HTERT RPE-1 (cell line): ENCODE results near the gene PRUNE2.
"Not testable (repeated sequence)": the region's sequence is repeated elsewhere in the genome, so short reads cannot be mapped to it uniquely, and the experiment has no call there.

Source experiments
- in situ Hi-C: fragments of 300-500 bp; cut with MboI; formaldehyde crosslinking; loops from 4 replicates; pipeline ENCODE4 v1.14.3; 2020; ENCODE audit warnings: low sequenced_read_pairs

PRUNE2 gene

DNA sequence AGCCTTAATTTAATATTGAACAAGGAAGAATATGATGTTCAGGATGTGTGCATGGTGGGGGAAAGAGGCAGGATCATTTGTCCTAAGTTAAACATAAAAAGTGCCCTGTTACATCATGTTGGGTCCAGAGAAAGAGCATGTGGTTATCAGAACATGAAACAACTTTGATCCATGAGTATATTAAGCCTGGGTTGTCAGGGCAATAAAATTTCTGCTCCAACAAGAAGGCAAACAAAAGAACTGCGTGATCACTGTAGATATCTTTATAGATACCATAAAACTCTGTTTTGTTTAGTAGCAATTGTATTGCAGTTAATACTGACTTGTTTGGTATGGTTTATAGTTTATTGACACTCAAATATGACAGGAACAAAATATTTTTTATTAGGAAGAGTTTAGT, 106.4 kb downstream of the PRUNE2 start:
- in situ Hi-C loops: no loop called here

DNA sequence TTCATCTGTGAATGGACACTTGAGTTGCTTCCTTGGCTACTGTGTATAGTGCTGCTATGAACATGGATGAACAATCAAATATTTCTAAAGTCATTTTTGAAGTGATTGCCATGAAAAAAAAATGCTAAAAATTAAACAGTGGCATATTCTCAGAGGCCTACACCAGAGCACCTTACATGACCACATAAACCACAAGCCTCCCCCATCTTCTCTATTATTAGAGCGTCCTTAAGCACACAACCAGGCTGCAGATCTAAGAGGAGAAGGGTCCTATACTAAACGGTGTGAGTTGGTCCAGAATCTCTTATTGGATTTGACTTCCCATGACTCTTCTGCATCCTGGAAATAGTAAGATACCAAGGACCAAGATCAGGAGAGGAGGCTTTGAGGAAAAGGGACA, 107.4 kb downstream of the PRUNE2 start:
- in situ Hi-C loops: no loop called here

DNA sequence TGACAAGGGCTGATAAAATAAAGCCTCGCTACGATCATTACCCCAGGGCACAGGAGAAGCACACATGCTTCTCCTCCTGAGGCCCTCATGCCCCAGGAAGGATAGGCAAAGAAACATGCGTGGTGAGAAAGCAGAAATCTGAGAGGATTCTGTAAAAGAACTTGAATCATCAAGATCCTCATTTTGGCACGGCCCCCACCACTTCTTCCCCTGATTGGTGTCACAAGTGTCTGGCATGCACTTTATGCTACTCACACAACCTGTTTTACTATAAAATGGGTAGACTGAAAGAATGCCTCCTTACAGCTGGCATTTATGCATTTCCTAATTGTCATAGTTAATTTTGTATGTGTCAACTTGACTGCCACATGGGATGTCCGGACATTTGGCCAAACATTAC, 109.6 kb downstream of the PRUNE2 start:
- in situ Hi-C loops: no loop called here

DNA sequence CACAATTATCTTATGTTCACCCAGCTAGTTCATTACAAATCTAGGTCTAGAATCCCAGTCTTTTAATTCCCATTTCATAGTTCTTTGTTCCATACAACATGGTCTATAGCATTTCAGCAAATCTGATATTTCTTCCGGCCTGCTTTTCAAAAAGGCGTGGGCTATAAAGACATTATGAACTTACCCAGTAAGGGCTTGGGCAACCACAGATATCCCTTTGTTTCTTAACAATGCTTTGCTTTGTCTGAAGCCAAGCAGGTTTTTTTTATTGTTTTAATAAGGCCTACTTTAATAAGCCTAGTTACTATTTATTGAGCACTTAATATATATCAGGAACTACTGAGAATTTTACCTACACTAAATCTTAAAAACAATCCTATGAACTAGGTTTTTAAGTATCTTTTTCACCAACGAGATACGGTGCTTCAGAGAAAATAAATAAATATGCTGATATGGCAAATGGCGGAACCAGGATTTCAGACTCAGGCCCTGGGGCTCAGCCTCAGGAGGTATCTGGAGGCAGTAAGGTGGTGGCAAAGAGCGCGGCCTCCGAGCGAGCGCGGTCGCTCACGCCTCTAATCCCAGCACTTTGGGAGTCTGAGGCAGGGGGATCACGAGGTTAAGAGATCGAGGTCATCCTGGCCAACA, 112.0 kb downstream of the PRUNE2 start:
- in situ Hi-C loops: no loop called here

DNA sequence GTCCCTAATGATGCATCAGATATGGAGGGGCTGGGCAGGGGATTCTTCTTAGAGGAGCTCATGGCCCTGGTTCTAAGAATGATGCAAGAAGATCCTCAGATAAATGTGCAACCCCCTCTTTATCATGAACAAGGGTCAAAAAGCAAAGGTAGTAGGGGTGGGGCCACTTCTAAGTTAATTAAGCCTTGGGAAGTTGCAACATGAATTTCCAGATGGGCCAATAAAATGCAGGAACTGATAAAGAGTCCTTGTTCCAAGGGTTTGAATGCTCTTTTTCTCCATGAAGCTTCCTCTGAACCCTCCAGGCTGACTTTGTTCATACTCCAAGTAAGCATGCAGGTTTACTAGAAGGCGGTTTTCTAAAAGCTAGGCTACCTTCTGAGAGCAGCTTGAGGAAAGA, 116.1 kb downstream of the PRUNE2 start:
- in situ Hi-C loops: no loop called here

DNA sequence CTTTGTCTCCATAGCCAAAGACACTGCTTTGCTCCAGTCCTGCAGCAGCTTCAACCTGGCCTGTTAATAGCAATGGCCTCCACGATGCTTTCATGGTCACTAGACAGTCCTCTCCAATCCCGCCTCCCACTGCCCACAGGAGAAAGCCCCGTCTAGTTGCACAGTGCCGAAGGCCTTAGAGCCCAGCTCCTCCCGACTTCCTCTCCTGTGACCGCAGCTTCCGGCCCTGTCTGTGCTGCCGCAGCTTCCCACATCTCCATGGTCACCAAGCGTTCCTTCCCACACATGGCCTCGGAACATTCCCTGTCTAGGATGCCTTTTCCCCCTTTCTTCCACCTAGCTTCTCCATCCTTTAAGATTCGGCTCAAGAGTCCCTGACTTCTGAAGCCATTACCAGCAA, 118.2 kb downstream of the PRUNE2 start:
- in situ Hi-C loops: no loop called here

DNA sequence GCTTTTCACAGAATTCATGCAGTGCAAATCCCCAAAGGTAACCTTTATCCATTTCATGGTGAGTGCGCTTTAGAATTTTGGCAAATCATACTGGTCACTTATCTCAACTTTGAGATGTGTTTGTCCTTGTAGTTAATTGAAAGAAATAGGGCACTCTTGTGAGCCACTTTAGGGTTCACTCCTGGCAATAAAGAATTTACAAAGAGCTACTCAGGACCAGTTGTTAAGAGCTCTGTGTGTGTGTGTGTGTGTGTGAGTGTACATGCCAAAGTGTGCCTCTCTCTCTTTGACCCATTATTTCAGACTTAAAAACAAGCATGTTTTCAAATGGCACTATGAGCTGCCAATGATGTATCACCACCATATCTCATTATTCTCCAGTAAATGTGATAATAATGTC, 120.4 kb downstream of the PRUNE2 start:
- in situ Hi-C loops: no loop called here

DNA sequence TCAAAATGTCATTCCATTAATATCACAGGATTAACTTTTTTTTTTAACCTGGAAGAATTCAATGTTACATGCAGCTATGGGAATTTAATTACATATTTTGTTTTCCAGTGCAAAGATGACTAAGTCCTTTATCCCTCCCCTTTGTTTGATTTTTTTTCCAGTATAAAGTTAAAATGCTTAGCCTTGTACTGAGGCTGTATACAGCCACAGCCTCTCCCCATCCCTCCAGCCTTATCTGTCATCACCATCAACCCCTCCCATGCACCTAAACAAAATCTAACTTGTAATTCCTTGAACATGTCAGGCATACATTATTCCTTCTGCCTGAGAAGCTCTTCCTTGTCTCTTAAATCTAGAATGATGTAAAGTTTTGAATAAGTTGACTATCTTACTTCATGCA, 121.0 kb downstream of the PRUNE2 start:
- in situ Hi-C loops: no loop called here

DNA sequence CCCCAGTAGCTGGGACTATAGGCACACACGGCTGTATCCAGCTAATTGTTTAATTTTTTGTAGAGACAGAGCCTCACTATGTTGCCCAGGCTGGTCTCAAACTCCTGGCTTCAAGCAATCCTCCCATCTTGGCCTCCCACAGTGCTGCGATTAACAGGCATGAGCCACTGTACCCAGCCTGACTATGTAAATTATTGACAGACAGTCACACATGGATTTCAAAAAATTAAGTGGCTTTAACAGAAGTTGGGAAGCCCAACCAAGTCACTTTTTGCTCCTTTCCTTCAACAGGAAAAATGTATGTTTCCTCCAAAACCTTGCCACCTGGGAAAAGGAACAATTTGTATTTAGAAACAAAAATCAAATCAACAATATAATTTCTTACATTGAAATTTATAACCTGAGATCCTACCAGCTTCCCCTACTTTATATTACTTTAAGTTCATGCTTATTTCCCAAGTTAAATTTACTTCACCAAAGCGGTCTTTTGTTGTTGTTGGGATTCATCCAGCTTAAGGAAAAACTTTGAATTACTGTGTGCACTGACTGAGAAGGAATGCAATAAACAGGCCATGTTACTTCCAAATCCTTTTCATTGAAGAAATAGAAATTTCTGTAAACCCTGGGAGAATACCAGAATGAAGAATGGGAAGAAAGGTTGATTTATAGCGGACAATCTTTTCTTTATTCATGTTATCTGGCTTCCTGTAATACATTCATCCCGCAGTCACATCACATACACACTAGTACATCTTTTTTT, 133.0 kb downstream of the PRUNE2 start:
- in situ Hi-C loops: no loop called here

DNA sequence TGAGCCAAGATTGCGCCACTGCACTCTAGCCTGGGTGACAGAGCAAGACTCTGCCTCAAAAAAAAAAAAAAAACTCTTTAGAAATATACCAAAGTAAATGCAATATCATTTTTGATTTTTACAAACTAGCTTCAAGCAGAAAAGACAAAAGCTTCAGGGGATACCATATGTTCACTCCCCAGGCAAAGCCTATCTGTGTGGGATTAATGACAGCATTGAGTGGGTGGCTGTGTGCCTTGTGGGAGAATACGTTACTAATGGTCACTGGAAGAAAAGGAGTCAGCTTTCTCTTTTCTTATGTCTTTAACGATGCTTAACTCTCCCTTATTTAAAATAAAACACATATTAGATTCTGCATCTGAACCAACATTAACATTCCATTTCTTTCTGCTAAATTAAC, 139.8 kb downstream of the PRUNE2 start:
- in situ Hi-C loops: no loop called here

DNA sequence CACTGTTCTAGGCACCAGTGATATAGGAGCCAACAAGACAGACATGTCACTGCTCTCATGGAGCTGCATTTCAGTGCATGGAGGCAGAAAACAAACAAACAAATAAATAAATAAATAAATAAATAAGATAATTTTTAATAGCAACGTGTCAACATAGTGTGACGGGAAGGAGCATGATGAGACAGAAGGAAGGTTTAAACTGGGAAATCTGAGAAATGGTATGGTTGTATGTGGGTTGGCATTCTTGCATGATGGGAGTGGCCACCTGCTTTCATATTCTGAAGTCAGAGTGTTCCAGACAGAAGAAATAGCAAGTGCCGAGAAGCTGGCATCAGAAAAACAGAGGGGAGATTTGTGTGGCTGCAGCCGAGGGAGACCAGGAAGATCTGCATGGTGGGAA, 141.8 kb downstream of the PRUNE2 start, which contains the start of gene PCA3:
PCA3 (plus strand) TSS at position 301 of the 400 bp plus-strand sequence.
- in situ Hi-C loops: no loop called here

DNA sequence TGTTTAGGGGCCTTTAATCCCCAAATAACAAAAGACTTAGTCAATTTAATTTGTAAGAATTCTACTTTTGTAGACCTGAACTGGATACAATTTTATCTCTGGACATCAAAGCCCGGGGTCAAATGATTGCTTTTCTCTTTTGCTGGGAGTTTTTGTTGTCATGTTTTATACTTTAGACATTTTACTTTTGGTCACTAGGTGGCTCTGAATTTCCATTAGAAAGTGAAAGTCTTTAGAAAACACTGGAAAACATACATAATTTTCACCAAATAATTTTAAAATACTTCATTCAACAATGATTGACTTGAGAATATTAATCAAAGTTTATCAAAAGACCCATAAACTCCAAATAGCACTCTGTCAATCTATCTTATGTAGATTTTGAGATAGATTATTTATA, 144.5 kb downstream of the PRUNE2 start:
- in situ Hi-C loops: no loop called here

DNA sequence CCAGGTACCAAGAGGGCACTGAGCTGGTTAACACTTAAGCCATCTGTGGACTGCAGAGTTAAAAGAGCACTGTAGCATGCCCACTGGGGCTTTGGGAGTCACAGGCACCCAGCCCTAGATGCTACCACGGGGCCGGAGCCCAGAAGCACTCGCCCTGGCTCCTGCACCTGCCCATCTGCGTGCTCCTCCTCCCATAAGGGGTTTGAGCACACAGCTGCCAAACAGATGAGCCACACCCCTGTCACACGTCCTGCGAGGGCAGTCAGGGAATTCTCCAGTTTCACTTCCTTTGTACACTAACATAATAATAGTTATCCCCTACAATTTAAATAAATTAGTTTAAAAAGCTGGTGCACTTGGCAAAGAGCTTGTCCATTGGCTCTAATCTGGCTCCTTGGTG, 146.2 kb downstream of the PRUNE2 start:
- in situ Hi-C loops: no loop called here

DNA sequence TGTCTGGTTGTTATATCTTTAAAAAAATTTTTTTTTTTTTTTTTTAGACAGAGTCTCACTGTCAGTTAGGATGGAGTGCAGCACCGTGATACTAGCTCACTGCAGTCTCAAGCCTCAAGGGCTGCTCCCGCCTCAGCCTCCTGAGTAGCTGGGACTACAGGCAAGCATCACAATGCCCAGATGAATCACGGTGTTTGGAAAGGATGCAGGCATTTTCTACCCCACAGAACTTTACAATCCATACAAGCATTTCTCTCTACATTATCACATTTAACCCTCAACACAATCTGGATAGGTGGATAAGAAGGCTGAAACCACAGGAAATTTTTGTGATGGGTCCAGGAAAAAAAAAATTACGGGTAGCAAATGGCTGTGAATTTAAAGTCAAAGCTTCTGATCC, 147.4 kb downstream of the PRUNE2 start:
- in situ Hi-C loops: no loop called here

DNA sequence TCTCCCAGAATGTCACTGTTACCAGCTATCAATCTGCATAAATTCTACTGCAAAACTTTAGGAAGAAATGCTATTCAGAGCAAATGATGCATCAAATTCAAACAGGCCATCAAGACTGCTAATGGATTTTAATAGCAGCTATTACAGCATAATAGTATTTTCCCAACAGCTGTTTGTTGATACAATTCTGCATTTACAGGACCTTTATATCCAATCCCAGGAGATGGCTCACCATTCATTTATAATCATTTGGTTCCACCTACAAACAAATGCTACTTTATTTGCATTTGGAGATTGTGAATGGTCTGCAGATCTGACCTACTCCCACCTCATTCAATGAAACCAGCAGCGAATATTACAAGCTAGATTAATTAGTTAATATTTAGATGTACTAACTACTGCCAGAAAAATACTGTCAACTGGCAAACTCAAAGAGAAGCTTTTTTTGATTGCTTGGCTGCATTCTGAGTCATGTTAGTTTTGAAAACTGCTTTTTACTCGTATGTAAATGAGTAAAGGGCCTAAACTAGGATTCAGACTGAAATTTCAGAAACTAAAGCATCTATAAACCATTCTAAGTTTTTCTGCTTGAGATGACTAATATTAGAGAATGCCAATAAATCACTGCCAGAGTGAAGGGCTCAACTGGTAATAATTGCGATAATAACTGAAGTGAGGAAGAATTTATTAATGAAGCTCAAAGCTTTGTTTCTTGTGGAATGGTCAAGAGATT, 148.8 kb downstream of the PRUNE2 start:
- in situ Hi-C loops: no loop called here

DNA sequence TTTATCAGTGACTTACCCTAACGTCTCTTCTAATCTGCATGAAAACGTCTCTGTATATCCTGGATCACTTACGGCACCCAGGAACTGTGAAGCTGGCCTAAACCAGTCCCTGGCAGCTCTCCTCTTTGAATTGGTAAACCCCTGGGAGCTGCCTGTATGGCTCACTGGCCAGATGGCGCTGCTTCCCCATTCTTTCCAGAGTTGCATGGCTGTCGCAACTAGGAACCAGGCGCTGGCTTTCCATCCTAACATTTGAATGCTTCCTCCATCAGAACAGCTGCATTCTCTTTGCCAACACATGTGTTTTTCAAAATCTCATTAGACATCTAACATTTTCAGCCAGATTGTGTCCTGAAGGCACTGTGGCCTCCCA, 149.7 kb downstream of the PRUNE2 start:
- in situ Hi-C loops: no loop called here

DNA sequence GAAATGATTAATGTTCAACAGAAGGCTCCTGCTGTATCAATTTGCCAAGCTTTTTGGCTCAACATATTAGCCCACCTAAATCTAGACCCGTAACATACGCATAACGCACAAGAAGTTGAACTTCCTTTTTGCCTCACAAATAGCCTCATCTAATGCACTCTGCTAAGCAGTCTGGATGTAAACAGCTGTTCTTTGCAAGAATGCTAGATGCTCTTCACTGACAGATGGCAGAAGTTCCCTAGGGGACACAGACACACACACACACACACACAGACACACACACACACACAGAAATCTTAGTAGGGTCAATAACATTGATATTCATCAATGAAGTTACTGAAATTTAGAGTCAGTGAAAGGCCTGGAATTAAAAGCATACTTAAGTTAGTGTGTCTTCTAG, 154.9 kb downstream of the PRUNE2 start:
- in situ Hi-C loops: no loop called here

DNA sequence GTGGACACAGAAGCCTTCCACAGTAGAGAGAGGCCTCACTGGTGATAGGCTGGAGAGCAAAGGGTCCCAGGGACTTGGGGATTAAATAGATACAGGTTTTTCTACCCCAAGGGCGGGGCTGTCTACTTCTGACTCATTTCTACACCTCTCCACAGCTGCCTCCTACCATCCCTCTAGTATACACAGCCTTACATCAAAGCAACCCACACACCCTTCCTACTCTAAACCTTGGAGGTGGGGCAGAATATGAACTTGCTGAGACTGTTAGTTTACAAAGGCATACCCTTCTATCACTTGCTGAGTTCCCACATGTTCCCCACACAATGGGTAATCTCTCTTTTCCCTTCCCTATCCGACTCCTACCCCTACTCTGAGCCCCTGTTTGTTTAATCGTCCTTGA, 161.6 kb downstream of the PRUNE2 start:
- in situ Hi-C loops: no loop called here

DNA sequence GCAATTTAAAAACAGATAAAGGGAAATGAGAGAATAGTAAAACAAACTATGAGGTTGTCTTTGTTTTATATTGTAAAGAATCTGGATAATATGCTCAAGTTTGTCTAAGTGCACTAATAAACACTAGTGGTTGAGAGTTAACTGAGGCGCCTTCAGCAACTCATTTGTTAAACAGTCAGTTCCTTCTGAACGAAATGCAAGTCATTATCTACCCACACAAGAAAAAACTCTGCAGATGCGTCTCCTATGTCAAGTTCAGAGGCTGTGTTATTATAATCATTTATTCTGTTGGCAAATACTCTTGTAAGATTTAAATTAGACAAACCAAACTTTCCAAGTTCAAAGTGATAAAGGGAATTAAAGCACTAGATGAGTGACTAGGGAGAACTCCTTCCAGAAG, 162.0 kb downstream of the PRUNE2 start:
- in situ Hi-C loops: no loop called here

DNA sequence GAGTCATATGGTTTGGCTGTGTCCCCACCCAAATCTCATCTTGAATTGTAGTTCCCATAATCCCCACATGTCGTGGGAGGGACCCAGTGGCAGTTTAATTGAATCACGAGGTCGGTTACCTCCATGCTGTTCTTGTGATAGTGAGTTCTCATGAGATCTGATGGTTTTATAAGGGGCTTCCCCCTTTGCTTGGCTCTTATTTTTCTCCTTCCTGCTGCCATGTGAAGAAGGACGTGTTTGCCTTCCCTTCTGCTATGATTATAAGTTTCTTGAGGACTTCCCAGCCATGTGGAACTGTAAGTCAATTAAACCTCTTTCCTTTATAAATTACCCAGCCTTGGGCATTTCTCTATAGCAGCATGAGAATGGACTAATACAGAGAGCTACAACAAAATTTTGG, 163.0 kb downstream of the PRUNE2 start:
- in situ Hi-C loops: not testable (repeated sequence)

DNA sequence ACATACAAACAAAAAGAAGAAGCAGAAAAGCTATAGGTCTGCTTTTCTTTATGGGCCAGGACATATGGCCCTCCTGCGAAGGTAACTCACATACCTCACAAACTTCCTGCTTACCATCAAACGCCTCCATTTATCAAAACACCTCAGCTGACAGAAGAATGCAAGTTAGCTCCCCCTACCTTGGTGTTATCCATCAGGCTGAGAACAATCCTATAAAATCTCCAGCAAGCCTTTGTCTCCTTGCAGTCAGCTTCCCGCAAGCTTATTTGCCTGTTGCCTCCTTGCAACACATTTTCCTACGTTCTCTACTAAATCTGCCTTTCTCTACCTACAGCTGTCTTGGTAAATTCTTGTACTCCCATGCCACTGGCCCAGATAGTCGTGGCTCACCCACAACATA, 164.4 kb downstream of the PRUNE2 start:
- in situ Hi-C loops: no loop called here

DNA sequence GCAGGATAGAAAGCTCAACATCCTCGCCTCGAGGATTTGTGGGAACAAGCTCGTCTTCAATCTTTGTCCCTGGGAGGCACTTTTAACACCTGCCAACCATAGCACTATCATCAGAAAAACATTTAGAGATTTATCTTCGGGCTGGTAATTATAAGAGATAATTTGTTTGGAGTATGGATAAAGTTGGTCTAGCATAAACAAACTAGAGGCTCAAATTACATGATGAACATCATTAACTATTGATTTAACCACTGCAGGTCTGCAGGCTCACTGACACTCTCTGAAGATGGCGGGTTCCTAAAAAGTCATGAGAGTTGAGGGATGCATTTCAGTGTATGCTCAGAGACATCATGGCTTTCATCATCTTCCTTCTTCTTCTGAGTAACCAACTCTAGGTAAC, 167.5 kb downstream of the PRUNE2 start:
- in situ Hi-C loops: no loop called here
